Dendritic cell treated with granulocyte-macrophage colony-stimulating factor and Interleukin-4, amounts not matched to agents 40 ng/mL and 50 ng/mL, for 4 days (primary cell): ENCODE measurements around the gene NECTIN2.

Source experiments
- H3K27ac Mint-ChIP-seq: one replicate; pipeline ENCODE4 v1.8.0; 2022; ENCODE audit warnings: mild to moderate bottlenecking, mixed read lengths
- H3K27me3 Mint-ChIP-seq: one replicate; pipeline ENCODE4 v1.8.0; 2022; ENCODE audit warnings: mild to moderate bottlenecking, mixed read lengths
- H3K36me3 Mint-ChIP-seq: one replicate; pipeline ENCODE4 v1.8.0; 2022; ENCODE audit warnings: low read depth, mixed read lengths
- H3K4me1 Mint-ChIP-seq: one replicate; pipeline ENCODE4 v1.8.0; 2022; ENCODE audit warnings: low read depth, mixed read lengths
- H3K4me3 Mint-ChIP-seq: one replicate; pipeline ENCODE4 v1.8.0; 2022; ENCODE audit warnings: mild to moderate bottlenecking, moderate library complexity, mixed read lengths
- H3K9me3 Mint-ChIP-seq: one replicate; pipeline ENCODE4 v1.8.0; 2022; ENCODE audit warnings: mixed read lengths
- intact Hi-C: fragments of 100-400 bp; cut with micrococcal nuclease; formaldehyde crosslinking; loops from one replicate; pipeline ENCODE4 v1.15.0; 2022

The NECTIN2 gene

GRCh38 chr19:44931541-44931940 is 85.4 kb downstream of the NECTIN2 start:
- Mint-ChIP-seq H3K27ac (no peak overlapping the region), H3K4me3 (no peak overlapping the region), H3K36me3 (no peaks in the 10 kb centered on the region), H3K4me1 (peaks cover 13% of the 10 kb centered on the region), H3K9me3 (no peaks in the 10 kb centered on the region), H3K27me3 (peaks cover 11% of the 10 kb centered on the region)
- intact Hi-C loops, result no loop called here
